ENCODE data around the gene HOXB1. TPM values are rescaled to one million over a fixed set of nuclear protein-coding genes. Genes with fewer than 3 reads are reported as not detected.

HOXB1 gene
- total RNA-seq, 1 donor from 2014 or later = not detected

DNA sequence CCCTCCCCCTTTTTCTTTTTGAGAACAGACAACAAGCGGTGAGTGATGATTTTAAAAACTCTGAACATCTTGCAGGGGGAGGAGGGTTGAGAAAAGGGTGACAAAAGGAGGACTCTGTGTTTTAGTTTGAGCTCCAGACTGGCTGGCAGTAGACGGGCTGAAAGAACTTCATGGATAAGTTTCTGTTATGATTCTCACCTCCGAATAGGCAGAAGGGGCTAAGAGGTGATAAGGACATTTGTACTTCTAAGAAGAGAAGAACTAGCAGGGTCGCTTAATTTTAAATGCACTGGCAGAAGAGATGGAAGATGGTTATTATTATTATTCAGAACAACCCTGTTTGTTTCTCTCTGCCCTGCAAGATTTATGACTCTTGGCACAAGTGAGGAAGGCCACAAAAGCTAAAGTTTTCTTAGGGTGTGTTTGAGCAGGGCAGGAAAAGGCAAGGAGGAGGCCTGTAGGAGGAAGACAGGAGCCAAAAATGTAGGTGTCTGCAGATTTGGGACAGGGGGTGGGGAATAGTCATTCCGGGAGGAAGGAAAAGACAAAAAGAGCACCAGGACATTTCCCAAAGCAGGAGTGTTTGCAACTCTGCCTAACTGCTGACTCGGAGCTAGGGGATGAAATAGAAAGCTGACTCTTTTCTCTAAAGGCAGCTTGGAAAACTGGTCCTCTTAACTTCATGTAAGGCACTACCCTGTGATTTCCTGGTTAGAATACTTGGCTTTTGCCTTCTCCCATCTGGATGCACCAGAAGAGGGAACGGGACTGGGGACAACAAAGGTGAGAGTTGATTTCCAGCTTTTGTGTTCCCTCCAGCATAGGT, 26.0 kb upstream of the HOXB1 start:
- no peak for ATAC-seq
- no peak for DNase-seq (ENCODE audit: missing footprints)
- intact Hi-C loops (cut with DNase I) = no loop called here

DNA sequence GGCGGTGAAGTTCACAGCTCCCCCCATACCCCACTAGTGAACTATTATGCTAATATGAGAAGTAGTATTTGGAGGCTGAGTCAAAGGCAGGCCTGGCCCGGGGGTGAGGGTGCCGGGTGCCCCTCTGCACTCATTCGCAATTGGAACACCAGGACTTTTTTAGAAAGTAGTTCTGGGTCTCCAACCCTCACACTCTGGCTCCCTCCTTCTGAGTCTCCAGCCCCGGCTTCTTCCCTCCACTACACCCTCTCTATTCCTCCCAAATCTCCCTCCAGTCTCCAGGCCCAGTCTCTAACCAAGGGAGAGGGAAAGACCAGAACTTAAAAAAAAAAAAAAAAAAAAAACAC, 25.4 kb upstream of the HOXB1 start:
- no peak for DNase-seq (ENCODE audit: missing footprints)
- ATAC-seq = no peak
- intact Hi-C loops (cut with DNase I) = no loop called here

DNA sequence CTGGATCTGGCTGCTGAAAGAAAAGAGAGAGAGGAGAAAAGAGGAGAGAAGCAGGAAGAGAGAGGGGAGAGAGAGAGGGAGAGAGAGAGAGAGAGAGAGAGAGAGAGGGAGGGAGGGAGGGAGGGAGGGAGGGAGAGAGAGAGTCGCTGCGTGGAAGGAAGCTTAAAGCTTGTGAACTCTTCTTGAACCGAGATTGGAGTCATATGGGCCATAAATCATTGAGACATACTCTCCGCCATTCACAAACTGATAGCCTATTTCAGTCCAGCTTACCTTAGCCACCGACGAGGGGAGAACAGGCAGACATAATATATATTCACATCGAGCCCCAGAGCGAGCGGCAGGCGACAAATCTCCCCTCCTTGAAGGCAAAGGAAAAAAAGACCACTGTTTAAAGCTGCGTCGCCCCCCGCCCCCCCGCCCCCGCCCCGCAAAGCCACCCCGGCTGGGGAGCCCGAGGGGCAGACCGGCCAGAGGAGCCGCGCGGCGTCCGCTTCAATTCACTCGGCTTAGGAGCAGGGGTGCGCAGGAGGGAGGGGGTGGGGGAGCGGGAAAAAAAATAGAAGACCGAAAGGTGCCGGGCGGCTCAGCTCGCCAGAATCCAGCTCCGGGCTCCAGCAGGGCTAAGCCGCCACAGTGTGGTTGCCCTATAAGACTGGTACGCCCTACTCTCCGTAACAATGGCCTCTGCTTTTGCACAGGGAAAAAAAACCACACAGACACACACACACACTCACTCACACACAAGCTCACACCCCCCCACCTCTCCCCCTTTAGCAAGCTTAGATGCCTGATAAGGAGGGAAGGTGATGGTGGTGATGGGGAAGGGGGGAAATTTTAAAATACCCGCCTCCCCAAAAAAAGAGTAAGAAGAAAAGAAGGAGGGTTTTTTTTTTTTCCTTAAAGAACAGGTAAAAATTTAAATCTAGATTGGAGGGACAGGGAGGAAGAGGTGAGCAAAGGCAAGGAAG, 24.7 kb upstream of the HOXB1 start:
- intact Hi-C loops (cut with DNase I) = no loop called here
- ATAC-seq (peak; percentile 36), DNase-seq (ENCODE audit: missing footprints) (no peak)

DNA sequence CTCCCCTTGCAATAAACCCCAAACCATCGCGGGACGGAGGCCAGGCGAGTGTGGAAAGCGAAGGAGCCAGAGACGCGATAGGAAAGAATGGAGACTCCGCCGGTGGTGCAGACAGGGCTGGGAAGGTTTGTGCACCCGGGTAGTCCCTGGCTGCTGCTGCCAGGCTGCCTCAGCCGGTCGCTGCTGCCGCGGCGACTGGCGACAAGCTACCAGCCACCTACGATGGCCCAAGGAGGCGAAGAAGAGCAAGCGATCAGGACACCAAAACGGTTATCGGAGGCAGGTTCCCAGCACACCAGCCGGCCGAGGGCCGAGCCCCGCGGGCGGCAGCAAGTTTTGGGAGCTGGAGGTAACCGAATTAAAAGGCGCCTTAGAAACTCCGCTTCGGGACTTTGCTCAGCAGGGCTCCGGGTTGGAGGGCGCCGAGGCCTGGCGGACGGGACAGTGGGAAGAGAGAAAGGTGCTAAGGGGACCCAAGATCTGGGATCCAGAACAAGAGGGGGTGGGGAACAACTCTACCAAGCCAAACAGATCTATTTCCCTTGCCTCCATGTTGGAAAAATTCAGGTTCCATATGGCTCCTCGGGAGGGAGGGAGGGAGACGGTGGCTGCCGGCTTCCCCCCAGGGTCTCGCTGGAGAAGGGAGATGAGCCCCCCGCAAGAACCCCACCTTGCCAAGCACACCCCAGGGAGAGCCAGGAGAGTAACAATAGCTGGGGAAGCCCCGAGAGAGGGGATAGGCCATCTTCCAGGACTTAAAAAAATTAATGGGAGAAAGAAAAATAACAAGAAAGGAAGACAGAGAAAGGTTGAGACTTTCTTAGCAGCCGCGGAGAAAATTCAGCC, 23.8 kb upstream of the HOXB1 start:
- ATAC-seq (no peak), DNase-seq (ENCODE audit: missing footprints) (no peak)
- intact Hi-C loops (cut with DNase I) = no loop called here

DNA sequence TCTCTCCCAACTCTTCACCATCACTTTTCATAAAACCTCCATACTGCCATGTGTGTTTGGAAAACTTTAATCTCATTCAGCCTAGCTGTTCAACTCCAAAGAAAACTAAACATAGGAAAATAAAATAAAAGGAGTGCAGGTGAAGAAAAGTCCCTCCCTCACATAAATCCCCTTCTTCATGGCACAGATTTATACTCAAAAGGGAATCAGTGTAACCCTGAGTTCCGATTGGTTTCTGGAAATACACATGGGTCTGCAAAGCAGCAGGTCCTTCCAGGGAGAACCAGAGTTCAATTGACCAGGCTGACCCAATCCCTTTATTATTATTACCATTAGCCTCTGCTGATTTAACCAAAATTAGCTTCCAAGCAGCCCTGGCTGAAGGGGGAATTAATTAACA, 23.0 kb upstream of the HOXB1 start:
- intact Hi-C loops (cut with DNase I) = no loop called here
- DNase-seq (ENCODE audit: missing footprints) (no peak), ATAC-seq (no peak)

DNA sequence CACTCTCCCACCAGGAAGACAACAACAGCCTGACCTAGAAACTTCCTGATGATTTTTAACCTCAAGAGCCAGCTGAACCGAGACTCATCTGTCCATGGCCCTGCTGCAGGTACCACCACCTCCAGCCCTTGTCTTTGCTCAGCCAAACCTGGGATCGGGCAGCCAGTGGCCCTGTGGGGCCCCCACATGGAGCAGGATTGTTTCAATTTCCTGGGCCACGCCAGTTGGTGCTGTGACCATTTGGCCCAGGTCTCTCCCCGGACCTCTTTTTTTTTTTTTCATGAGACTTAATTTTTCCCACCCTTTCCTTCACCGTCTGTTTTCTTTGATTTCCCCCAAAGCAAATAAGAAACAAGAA, 22.4 kb upstream of the HOXB1 start:
- intact Hi-C loops (cut with DNase I) = no loop called here
- ATAC-seq = no peak
- no peak for DNase-seq (ENCODE audit: missing footprints)

DNA sequence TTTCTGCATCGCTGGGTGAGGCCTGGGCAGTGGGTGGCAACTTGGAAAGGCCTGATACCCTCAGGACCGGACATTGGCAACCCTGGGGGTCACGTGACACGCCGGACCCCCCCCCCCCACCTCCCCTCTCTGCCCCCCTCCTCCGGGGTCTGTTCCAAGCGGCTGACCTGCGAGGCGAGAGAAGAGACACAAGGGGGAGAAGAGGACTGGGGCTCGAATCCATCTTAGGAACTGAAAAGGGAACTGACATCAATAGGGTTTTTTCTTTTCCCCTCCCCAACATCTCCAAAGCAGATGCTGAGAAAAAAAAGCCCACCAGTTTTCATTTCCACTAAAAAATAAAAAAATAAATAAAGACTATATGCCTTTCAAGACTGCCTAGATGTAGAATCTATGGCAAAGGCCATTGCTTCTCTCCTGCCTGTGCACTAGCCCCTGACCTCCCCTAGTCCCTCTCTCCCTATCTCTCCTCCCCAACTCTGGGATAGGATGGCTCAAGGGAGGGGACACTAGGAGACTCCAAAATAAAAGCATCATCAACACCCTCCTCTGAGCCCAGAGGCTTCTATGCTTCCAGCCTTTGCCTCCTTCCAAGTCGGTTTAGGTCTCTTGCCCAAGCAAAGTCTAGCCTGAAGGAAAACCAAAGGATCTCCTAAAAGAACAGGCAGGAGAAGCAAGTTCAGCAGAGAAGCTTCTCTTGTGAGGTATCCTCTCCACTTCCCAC, 21.8 kb upstream of the HOXB1 start:
- intact Hi-C loops (cut with DNase I) = no loop called here
- no peak for ATAC-seq
- no peak for DNase-seq (ENCODE audit: missing footprints)

DNA sequence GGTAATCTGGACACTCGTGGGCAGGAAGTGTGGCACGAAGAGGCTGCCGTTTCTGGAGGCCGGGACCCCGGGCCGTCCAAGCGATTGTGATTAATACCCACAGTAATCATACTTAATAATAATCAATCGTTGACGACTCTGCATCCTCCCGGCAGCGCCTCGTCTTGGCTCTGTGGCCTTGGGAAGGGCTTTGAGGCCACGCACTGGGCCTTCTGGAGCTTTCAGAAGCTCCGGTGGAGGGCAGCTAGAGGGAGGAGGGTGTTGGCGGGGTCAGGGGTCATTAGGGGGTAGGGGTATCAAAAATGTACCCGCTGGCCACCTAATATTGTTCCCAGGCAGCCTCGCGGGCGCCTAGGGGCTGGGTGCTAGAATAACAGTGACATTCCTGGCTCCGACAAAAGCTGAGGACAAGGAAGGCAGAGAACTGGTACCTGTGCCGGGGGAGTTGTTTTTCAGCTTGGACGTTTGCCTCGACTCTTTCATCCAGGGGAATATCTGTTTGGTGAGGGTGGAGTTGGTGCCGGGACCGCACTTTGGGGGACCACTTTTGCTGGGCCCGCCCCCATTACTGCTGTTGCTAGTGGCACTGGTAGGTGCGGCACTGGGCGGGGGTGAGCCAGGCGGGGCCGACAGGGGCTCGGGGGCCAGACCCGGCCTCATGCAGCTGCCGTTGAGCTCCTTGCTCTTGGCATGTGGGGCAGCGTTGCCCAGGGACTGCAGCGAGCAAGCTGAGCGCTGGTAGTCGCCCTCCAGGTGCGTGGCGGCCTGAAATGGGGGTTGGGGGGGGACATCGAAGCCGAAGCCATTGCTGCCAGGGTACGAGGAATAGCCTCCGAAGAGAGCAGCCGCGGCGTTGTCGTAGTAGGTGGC, 21.0 kb upstream of the HOXB1 start:
- DNase-seq (ENCODE audit: missing footprints) (no peak), ATAC-seq (no peak)
- intact Hi-C loops (cut with DNase I) = no loop called here

DNA sequence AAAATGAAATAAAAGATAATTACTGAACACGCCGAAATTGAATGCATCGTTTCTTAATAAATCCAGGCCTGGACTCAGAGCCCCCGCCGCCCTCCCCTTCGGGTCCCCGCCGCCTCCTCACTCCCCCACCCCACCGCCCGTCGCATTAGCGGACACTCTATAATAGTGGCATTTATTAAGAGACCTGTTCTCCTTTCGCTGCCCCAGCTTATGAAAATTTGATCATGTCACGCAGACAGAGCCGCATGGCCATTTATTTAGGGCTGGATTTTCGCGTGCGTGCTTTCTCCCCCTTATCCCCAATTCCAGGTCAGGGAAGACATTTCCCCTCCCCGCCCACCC, 20.4 kb upstream of the HOXB1 start:
- no peak for DNase-seq (ENCODE audit: missing footprints)
- intact Hi-C loops (cut with DNase I) = no loop called here
- no peak for ATAC-seq

DNA sequence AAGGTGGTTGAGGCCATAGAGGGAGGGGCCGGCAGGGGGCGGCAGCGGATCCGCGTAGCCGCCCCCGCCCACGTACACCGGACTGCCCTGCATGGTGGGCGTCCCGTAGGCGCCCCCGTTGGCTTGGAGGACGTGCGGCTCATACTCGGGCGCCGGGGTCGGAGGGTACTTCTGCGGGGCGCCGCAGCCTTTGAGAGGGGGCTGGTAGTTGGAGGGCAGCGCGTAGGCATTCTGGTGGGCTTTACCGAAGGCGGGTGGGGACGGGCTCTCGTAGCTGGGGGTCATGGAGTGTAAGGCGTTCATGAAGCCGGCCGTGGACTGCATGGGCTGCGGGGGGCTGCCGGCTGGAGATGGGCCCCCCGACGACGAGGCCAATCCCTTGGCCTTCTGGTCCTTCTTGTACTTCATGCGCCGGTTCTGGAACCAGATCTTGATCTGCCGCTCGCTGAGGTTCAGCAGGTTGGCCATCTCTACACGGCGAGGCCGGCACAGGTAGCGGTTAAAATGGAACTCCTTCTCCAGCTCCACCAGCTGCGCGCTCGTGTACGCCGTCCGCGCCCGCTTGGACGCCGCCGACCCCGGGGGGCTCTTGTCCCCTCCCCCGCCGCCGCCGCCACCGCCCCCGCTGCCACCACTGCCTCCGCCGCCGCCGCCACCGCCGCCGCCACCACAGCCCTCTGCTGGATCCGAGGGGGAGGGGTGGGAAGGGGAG, 19.8 kb upstream of the HOXB1 start:
- intact Hi-C loops (cut with DNase I) = no loop called here
- ATAC-seq = no peak
- no peak for DNase-seq (ENCODE audit: missing footprints)

DNA sequence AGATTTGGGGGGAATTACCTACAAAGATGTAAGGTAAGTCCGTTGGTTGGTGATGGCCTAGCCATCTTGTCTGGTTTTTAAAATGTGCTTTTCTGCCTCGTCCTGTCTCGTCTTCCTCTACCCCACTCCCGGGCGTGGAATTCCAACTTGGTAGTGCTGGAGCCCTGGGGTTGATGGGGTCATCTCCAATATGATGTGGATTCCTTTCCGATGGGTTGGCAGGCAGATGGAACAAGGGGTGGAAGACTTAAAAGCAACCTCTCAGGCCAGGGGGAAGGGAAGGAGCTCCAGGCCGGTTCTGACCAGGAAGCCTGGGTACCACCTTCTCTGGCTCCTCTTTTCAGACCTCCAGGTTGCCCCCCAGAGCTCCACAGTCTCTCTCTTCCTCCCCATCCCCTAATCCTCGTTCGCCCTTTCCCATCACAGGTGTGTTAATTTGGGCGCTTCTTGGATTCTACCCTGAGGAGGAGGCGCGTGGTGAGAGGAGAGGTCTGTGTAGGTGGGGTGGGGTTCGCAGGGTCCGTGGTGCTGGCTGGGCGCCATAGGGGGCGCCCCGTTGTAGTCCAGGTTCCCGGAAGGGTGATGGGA, 19.2 kb upstream of the HOXB1 start:
- DNase-seq (ENCODE audit: missing footprints) (no peak), ATAC-seq (no peak)
- intact Hi-C loops (cut with DNase I) = no loop called here

DNA sequence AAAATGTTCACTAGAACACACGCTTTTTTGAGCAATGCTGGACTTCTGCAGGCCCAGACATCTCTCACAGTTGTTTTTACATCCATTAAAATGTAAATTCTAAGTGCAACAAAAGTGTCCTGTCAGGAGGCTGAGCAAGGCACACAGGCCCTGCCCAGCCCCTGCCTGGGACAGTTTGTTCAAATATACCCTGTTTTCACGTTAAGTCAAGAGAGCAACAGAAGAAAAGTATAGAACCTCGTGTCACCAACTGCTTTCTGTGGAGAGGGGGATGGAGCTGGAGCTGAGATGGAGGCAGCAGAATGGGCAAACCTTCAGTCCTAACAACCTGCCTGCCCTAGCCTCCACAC, 18.4 kb upstream of the HOXB1 start:
- intact Hi-C loops (cut with DNase I) = no loop called here
- ATAC-seq (no peak), DNase-seq (ENCODE audit: missing footprints) (no peak)

DNA sequence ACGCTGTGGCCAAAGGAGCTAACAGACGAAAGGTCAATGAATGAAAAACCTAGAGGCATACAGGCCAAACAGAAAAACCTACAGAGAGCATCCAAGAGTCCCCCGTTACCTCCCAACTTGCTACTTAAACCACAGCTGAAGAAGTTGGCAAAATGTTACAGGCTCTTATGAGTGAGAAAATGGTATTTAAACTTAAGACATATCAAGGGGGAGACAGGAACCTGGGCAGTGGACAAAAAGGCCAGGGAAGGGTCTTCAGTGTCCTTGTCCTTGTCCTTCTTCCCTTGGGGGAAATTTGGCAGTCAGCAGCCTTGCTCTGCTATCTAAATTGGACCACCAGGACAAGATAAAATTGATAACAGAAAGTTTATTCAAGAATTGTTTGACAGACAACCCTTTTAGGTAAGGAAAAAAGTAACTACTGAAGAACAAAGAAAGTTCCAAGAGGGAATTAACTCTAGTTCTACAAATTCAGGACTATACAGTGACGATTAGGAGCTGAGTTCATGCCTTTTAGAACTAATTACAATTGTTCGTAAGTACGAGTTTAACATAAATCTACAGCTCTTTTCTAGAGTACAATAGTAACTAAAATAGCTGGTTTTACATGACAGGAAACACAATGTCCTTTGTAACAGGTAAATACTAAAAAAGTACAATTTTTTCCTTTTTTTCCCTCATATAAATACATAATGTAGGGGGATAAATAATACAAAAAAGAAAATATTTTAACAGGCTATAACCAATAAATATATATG, 17.9 kb upstream of the HOXB1 start:
- ATAC-seq (no peak), DNase-seq (ENCODE audit: missing footprints) (no peak)
- intact Hi-C loops (cut with DNase I) = no loop called here

DNA sequence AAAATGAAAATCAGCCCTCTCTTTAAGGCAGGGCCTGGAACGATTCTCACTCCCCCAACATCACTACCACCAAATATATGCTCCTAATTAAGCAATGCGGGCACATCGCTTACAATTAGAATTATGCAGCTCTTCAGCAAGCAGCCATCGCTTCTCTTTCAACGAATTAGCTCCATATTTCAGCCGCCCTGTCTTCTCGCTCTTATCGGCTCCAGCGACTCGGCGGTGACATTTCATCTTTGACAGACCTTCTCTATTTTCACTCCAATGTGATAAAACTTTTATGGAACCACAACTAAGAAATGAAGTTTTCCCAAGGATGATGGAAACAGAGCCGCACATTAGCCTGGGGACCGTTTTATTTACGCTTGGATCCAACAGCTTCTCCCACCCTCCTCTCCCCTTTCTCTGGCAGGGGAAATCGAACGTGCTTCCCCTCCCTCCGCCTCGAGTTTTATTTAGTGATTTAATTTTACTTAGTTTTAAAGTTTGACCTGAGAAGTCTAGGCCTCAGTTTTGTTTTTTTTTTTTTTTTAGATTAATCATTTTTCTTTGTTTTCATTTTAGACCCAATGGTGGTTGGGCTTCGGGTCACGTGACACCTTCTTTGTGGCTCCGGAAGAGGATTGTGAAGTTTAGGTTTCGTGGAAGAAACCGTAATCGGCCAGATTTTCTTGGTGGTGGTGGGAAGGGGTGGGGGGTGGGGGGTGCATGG, 17.2 kb upstream of the HOXB1 start:
- DNase-seq (ENCODE audit: missing footprints) (no peak), ATAC-seq (no peak)
- intact Hi-C loops (cut with DNase I) = no loop called here

DNA sequence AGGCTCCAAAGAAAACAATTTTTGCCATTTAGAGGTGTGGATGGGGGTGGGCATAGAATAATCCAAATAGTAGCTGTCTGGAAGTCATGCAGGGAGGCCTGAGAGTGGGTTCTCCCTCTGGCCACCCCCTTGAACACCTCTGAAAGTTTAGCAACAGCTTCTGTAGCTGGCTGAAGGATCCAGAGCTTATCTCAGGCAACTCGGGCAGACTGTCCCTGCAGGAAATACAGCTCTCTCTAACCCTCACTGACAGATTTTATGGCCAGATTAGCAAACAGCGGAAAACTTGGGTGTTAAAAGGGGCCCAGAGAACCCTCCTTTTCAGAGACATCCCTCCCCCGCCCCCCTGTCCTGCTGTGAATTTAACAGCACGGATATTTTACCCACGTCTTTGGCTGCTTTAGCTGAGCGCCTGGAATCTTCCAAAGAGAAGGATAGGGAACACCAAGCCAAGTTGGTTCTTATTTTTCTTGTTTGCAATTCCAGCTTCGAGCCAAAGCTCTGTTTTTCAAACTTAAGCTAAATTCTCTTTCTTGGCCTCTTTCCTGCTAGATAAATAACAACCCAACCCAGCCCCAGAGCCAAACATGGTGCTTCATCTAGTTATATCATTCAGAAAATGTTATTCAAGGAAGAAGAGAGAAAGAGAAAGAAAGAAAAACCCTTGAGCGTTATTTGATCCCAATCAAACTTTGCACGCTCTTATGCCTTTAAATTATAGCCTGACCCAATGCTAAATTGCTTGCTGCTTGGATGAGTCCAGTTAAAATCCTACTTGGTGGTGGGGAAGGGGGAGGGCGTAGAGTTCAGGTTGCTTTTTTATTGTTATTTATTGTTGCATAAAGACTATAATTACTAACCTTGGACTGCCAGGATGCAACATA, 16.4 kb upstream of the HOXB1 start:
- ATAC-seq (no peak), DNase-seq (ENCODE audit: missing footprints) (no peak)
- intact Hi-C loops (cut with DNase I) = no loop called here

Data from Right ventricle myocardium inferior (tissue), 1 donor.